Fibroblast of lung (primary cell): ENCODE measurements around the gene BTBD16. TPM values are rescaled to one million over a fixed set of nuclear protein-coding genes. Genes with fewer than 3 reads are reported as not detected.

Experiments used
- DNase-seq, 2 donors: peaks; one replicate each; pipeline versions ENCODE4 v3.0.0 to v3.0.0-alpha.2; 2010; ENCODE audit warnings: low read depth in 2 of 2
- H2AFZ ChIP-seq: 2 replicates; pipeline ENCODE4 v1.5.1; 2012; ENCODE audit warnings: low read length, control low read depth, inconsistent platforms
- H3K27ac ChIP-seq: 2 replicates; pipeline ENCODE4 v1.5.1; 2011; ENCODE audit warnings: low read length, control low read depth; ENCODE audit not compliant: insufficient read depth
- H3K27me3 ChIP-seq: 2 replicates; pipeline ENCODE4 v1.5.1; 2011; ENCODE audit warnings: mild to moderate bottlenecking, low read length; ENCODE audit not compliant: control insufficient read depth, insufficient read depth
- H3K36me3 ChIP-seq: 2 replicates; pipeline ENCODE4 v1.5.1; 2011; ENCODE audit warnings: low read length; ENCODE audit not compliant: control insufficient read depth, insufficient read depth
- H3K4me1 ChIP-seq: 2 replicates; pipeline ENCODE4 v1.5.1; 2011; ENCODE audit warnings: low read length; ENCODE audit not compliant: control insufficient read depth, insufficient read depth; ENCODE audit errors: extremely low read depth
- H3K4me2 ChIP-seq: 2 replicates; pipeline ENCODE4 v1.5.1; 2011; ENCODE audit warnings: low read length, control low read depth; ENCODE audit not compliant: insufficient read depth; ENCODE audit errors: extremely low read depth
- H3K4me3 ChIP-seq, 4 experiments: fragments of 200-600 bp in 1 of 4; sonication (generic) in 1 of 4; replicated peaks in 1 of 4; 2 replicates each; pipeline ENCODE4 v1.5.1; 2011 to 2016; ENCODE audit warnings: low read length in 4 of 4, low read depth in 3 of 4, mild to moderate bottlenecking in 3 of 4, control low read depth in 2 of 4, inconsistent platforms in 1 of 4, mixed read lengths in 1 of 4; ENCODE audit not compliant: insufficient read depth in 1 of 4; ENCODE audit errors: control extremely low read depth in 1 of 4
- H3K79me2 ChIP-seq: 2 replicates; pipeline ENCODE4 v1.5.1; 2012; ENCODE audit warnings: mild to moderate bottlenecking, low read length, inconsistent platforms; ENCODE audit not compliant: control insufficient read depth, insufficient read depth
- H3K9ac ChIP-seq: 2 replicates; pipeline ENCODE4 v1.5.1; 2011; ENCODE audit warnings: mild to moderate bottlenecking, low read length, control low read depth; ENCODE audit not compliant: insufficient read depth
- H3K9me3 ChIP-seq: 2 replicates; pipeline ENCODE4 v1.5.1; 2012; ENCODE audit warnings: low read depth, low read length; ENCODE audit not compliant: control insufficient read depth, insufficient read depth
- H4K20me1 ChIP-seq: 2 replicates; pipeline ENCODE4 v1.5.1; 2011; ENCODE audit warnings: low read length; ENCODE audit not compliant: control insufficient read depth, insufficient read depth; ENCODE audit errors: extremely low read depth
- CTCF ChIP-seq, 2 donors: IDR thresholded peaks in 1 of 2; conservative IDR thresholded peaks in 1 of 2; 1 replicate in 1 of 2; 2 replicates in 1 of 2; pipeline ENCODE4 v1.5.1; 2011 to 2012; ENCODE audit warnings: low read length in 2 of 2, control low read depth in 1 of 2, inconsistent platforms in 1 of 2, low read depth in 1 of 2, mild to moderate bottlenecking in 1 of 2
- EZH2 ChIP-seq: IDR thresholded peaks from 2 replicates; pipeline ENCODE4 v1.5.1; 2012; ENCODE audit warnings: low read length, control low read depth, mild to moderate bottlenecking; ENCODE audit errors: missing control alignments
- polyA plus RNA-seq, 2 donors: library from polyadenylated mRNA; depleted of rRNA in 1 of 2; stranded (reverse) in 1 of 2; unstranded in 1 of 2; fragments of >200 nt; gene quantifications; 2 replicates each; pipeline ENCODE4 v1.2.1, GENCODE V29; 2011 to 2012; ENCODE audit warnings: missing spikeins in 1 of 2
- total RNA-seq: library from RNA; depleted of rRNA; stranded (reverse); fragments of >200 nt; gene quantifications from 2 replicates; pipeline ENCODE4 v1.2.1, GENCODE V29; 2014

The BTBD16 gene
- total and polyA plus RNA-seq, 2 donors (not counting 1 experiment from before 2014, with no cell fraction given) = not detected

GRCh38 chr10:122263971-122264370, 7.1 kb upstream of the BTBD16 start:
- TF ChIP-seq CTCF (conservative IDR thresholded peaks at IDR 0.05 in 1 of 2, IDR thresholded peaks at IDR 0.05 in 1 of 2; ENCODE audit: low read depth in 1 of 2, low read length in 2 of 2) = no peak
- no peak for TF ChIP-seq EZH2
- H3K4me2 ChIP-seq = no peak overlapping the region
- H3K36me3 ChIP-seq = no peaks in the 10 kb centered on the region
- H3K9me3 ChIP-seq = no peaks in the 10 kb centered on the region
- no peak overlapping the region for H3K9ac ChIP-seq
- H3K4me1 ChIP-seq = peaks cover 5% of the 10 kb centered on the region
- H2AFZ ChIP-seq = no peak overlapping the region
- H3K4me3 ChIP-seq = no peak overlapping the region
- no peaks in the 10 kb centered on the region for H3K79me2 ChIP-seq
- H3K27me3 ChIP-seq = no peaks in the 10 kb centered on the region
- H4K20me1 ChIP-seq = no peaks in the 10 kb centered on the region
- peak; percentile 84 to 85 for DNase-seq
- peak overlapping the region; percentile 5 for H3K27ac ChIP-seq

- Histone ChIP-seq H3K9ac (no peak overlapping the region), H2AFZ (no peak overlapping the region), H4K20me1 (no peaks in the 10 kb centered on the region), H3K4me2 (no peak overlapping the region), H3K9me3 (no peaks in the 10 kb centered on the region), H3K4me3 (no peak overlapping the region), H3K36me3 (no peaks in the 10 kb centered on the region), H3K27me3 (no peaks in the 10 kb centered on the region), H3K27ac (peak overlapping the region; percentile 5), H3K79me2 (no peaks in the 10 kb centered on the region), H3K4me1 (peaks cover 5% of the 10 kb centered on the region)
- TF ChIP-seq EZH2 (no peak), CTCF (conservative IDR thresholded peaks at IDR 0.05 in 1 of 2, IDR thresholded peaks at IDR 0.05 in 1 of 2; ENCODE audit: low read depth in 1 of 2, low read length in 2 of 2) (no peak)
- DNase-seq = peak; percentile 33 to 36
Measured at GRCh38 chr10:122264436-122264835, 6.7 kb upstream of the BTBD16 start.

GRCh38 chr10:122264931-122265330, 6.2 kb upstream of the BTBD16 start:
- no peak for TF ChIP-seq EZH2
- no peak for TF ChIP-seq CTCF (conservative IDR thresholded peaks at IDR 0.05 in 1 of 2, IDR thresholded peaks at IDR 0.05 in 1 of 2; ENCODE audit: low read depth in 1 of 2, low read length in 2 of 2)
- no peaks in the 10 kb centered on the region for H4K20me1 ChIP-seq
- no peak overlapping the region for H3K27ac ChIP-seq
- no peaks in the 10 kb centered on the region for H3K9me3 ChIP-seq
- no peak overlapping the region for H3K9ac ChIP-seq
- no peak for DNase-seq
- no peaks in the 10 kb centered on the region for H3K79me2 ChIP-seq
- peaks cover 5% of the 10 kb centered on the region for H3K4me1 ChIP-seq
- no peak overlapping the region for H3K4me2 ChIP-seq
- H3K4me3 ChIP-seq = no peak overlapping the region
- H3K36me3 ChIP-seq = no peaks in the 10 kb centered on the region
- H3K27me3 ChIP-seq = no peaks in the 10 kb centered on the region
- H2AFZ ChIP-seq = no peak overlapping the region
